K562 (cell line): ENCODE results near the gene TUT1. TPM values are rescaled to one million over a fixed set of nuclear protein-coding genes. Genes with fewer than 3 reads are reported as not detected.
A peak's percentile ranks its signal among the peaks of the same experiment; 100 is the strongest.

ENCODE experiments used
- BRD4 ChIP-seq: fragments of 200-600 bp; sonication (generic); IDR thresholded peaks from 2 replicates; pipeline ENCODE4 v1.6.1; 2017; ENCODE audit warnings: inconsistent platforms
- CLOCK ChIP-seq: fragments of 250-450 bp; sonication (Bioruptor Pico); IDR thresholded peaks from 2 replicates; pipeline ENCODE4 v1.4.0; 2020; ENCODE audit warnings: mild to moderate bottlenecking, moderate library complexity, borderline replicate concordance
- CXXC5 ChIP-seq: fragments of 250-450 bp; sonication (Bioruptor Pico); IDR thresholded peaks from 2 replicates; pipeline ENCODE4 v1.8.0; 2022; ENCODE audit warnings: inconsistent platforms, mild to moderate bottlenecking, moderate library complexity
- KAT8 ChIP-seq: fragments of 450-650 bp; IDR thresholded peaks from 2 replicates; pipeline ENCODE4 v1.6.1; 2016; ENCODE audit warnings: low read depth, mild to moderate bottlenecking
- MAZ ChIP-seq, 2 experiments: fragments of 450-650 bp in 1 of 2; sonication (generic) in 1 of 2; formaldehyde crosslinking; IDR thresholded peaks in 1 of 2; conservative IDR thresholded peaks in 1 of 2; 2 replicates each; pipeline versions ENCODE4 v1.4.0 to v1.5.0; 2020; ENCODE audit warnings: mild to moderate bottlenecking in 1 of 2, missing genetic modification reagents in 1 of 2
- PBX2 ChIP-seq, 2 experiments: IDR thresholded peaks in 1 of 2; conservative IDR thresholded peaks in 1 of 2; 2 replicates each; pipeline ENCODE4 v1.6.1; 2016; ENCODE audit warnings: low read depth in 2 of 2, mild to moderate bottlenecking in 1 of 2, missing compliant biosample characterization in 1 of 2, missing genetic modification characterization in 1 of 2, moderate library complexity in 1 of 2
- RBM14 ChIP-seq: fragments of 200-400 bp; formaldehyde crosslinking; IDR thresholded peaks from 2 replicates; pipeline ENCODE4 v1.6.1; 2018; ENCODE audit warnings: low read depth, mild to moderate bottlenecking, low read length, moderate library complexity, borderline replicate concordance; ENCODE audit not compliant: insufficient read depth
- SMARCA4 ChIP-seq: fragments of 450-650 bp; IDR thresholded peaks from 2 replicates; pipeline ENCODE4 v1.6.1; 2016
- ZBTB11 ChIP-seq, 3 experiments: fragments of 200-800 bp in 1 of 3; fragments of 250-450 bp in 1 of 3; fragments of 450-650 bp in 1 of 3; sonication (Bioruptor Pico) in 1 of 3; sonication (Bioruptor generic) in 1 of 3; formaldehyde crosslinking in 1 of 3; IDR thresholded peaks; 2 replicates each; pipeline versions ENCODE4 v1.6.1 to v1.8.0; 2016 to 2022; ENCODE audit warnings: mild to moderate bottlenecking in 2 of 3, missing genetic modification characterization in 2 of 3, missing compliant biosample characterization in 1 of 3, moderate library complexity in 1 of 3
- ZNF311 ChIP-seq: fragments of 250-450 bp; sonication (Bioruptor Pico); IDR thresholded peaks from 2 replicates; pipeline ENCODE4 v1.4.0; 2020; ENCODE audit warnings: mild to moderate bottlenecking, moderate library complexity
- polyA plus RNA-seq, 8 experiments: library from polyadenylated mRNA; depleted of rRNA in 4 of 8; stranded (reverse) in 5 of 8; unstranded in 3 of 8; fragments of >200 nt; fragmentation: Nextera tagmentation in 2 of 8; fragmentation: Illumina TruSeq in 1 of 8; extraction: Ambion mirVana in 2 of 8; extraction: Trizol in 1 of 8; gene quantifications; 2 replicates each; pipeline versions ENCODE4 v1.2.1 to v1.2.3, GENCODE V29; 2011 to 2014; ENCODE audit warnings: inconsistent platforms in 1 of 8, missing spikeins in 1 of 8
- total RNA-seq, 7 experiments: library from RNA; depleted of rRNA in 6 of 7; stranded (reverse); fragments of >200 nt in 6 of 7; fragmentation: Illumina TruSeq in 2 of 7; extraction: Trizol in 2 of 7; gene quantifications; 2 replicates each; pipeline versions ENCODE4 v1.2.1 to v1.2.3, GENCODE V29; 2011 to 2021; ENCODE audit warnings: low replicate concordance in 1 of 7
- TF ChIP-seq, protein P1 (sequence below), 2 experiments: fragments of 450-650 bp; IDR thresholded peaks; 2 replicates each; pipeline ENCODE4 v1.6.1; 2018; ENCODE audit warnings: mild to moderate bottlenecking in 2 of 2, low read depth in 1 of 2; ENCODE audit not compliant: partially characterized antibody in 2 of 2

Gene TUT1
- total and polyA plus RNA-seq, 9 of the 15 experiments (the other 6 are each of a cell fraction or from before 2014, with no cell fraction given) = 0.66 to 44.3 (median 15.7) TPM

DNA sequence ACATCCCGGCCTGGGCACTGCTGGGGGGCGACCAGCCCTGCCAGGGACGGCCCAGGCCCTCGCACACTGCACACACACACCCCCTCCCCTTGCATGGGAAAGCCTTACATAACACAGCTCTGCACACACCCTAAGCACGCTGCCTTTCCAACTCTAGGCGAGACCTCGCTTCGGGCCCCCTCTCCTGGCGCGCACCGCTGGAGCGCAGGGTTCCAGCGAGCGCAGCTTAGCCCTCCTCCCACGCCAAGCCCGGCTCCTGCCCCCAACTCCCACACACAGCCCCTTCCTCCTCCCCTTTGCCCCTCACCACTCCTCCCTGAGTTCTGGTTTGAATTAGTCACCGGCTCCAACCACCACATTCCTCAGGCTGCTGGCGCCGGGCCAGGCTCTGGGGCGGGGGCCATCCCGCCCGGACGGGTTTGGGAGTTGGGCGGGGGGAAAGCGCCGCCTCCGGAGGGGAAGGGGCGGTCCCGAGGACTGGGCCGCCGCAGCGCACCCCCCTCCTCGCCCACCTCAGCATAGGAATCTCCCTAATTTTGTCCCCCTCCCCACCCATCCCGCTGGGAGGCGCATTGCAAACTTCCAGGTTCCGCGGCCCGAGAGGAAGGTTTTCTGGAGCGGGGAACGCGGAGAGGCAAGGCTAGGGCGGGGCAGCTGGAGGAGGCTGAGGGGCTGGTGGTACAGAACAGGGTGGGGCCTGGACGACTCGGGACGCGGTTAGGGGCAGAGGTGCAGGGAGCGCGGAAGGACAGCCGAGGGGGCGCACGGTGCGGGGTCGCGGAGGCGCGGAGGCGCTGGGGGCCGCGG, 45.7 kb downstream of the TUT1 start (continued):
- TF ChIP-seq ZBTB11 (CRISPR knock-in tag; IDR thresholded peaks at IDR 0.05) (peak in 1 of 3 experiments; percentile 46; a peak in 1 of 6 replicates), KAT8 (no peak), CXXC5 (CRISPR knock-in tag) (peak; percentile 52), PBX2 (CRISPR knock-in tag; IDR thresholded peaks at IDR 0.05; ENCODE audit: low read depth) (no peak), PBX2 (tag; conservative IDR thresholded peaks at IDR 0.05; ENCODE audit: low read depth) (no peak), CLOCK (no peak), ZNF311 (CRISPR knock-in tag) (no peak), SMARCA4 (peak; percentile 75), MAZ (CRISPR knock-in tag; conservative IDR thresholded peaks at IDR 0.05 in 1 of 2, IDR thresholded peaks at IDR 0.05 in 1 of 2) (peak; percentile 96 to 97), BRD4 (peak; percentile 1; the same call in 1 of the 2 replicates), RBM14 (no peak)
- TF ChIP-seq, protein P1, sequence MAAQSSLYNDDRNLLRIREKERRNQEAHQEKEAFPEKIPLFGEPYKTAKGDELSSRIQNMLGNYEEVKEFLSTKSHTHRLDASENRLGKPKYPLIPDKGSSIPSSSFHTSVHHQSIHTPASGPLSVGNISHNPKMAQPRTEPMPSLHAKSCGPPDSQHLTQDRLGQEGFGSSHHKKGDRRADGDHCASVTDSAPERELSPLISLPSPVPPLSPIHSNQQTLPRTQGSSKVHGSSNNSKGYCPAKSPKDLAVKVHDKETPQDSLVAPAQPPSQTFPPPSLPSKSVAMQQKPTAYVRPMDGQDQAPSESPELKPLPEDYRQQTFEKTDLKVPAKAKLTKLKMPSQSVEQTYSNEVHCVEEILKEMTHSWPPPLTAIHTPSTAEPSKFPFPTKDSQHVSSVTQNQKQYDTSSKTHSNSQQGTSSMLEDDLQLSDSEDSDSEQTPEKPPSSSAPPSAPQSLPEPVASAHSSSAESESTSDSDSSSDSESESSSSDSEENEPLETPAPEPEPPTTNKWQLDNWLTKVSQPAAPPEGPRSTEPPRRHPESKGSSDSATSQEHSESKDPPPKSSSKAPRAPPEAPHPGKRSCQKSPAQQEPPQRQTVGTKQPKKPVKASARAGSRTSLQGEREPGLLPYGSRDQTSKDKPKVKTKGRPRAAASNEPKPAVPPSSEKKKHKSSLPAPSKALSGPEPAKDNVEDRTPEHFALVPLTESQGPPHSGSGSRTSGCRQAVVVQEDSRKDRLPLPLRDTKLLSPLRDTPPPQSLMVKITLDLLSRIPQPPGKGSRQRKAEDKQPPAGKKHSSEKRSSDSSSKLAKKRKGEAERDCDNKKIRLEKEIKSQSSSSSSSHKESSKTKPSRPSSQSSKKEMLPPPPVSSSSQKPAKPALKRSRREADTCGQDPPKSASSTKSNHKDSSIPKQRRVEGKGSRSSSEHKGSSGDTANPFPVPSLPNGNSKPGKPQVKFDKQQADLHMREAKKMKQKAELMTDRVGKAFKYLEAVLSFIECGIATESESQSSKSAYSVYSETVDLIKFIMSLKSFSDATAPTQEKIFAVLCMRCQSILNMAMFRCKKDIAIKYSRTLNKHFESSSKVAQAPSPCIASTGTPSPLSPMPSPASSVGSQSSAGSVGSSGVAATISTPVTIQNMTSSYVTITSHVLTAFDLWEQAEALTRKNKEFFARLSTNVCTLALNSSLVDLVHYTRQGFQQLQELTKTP (IDR thresholded peaks at IDR 0.05; ENCODE audit: low read depth in 1 of 2, partially characterized antibody in 2 of 2) = no peak
